Fibroblast of peridontal ligament (primary cell): ENCODE measurements around the gene PFKP.

Experiments used
- DNase-seq: peaks from one replicate; pipeline ENCODE4 v3.0.0-alpha.2; 2010; ENCODE audit errors: extremely low read depth

PFKP gene

DNA sequence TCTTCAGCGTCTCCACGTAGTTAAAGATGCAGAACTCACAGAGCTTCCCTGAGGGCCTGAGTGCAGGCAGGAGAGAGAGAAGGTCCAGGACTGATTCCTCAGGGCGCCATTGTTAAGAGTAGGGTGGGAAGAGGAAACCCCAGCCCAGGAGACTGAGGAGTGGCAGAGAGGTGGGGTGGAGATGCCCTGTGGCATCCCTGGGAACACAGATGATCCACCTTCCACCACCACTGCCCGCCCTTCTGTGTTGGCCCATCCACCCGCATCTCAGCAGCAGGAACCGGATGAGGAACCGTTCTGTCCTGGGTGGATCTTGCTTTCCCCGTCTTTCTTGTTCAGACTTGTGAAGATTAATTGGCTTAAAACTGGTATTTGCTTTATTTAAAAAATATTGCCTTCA lies 48.3 kb downstream of the PFKP start:
- DNase-seq = no peak

DNA sequence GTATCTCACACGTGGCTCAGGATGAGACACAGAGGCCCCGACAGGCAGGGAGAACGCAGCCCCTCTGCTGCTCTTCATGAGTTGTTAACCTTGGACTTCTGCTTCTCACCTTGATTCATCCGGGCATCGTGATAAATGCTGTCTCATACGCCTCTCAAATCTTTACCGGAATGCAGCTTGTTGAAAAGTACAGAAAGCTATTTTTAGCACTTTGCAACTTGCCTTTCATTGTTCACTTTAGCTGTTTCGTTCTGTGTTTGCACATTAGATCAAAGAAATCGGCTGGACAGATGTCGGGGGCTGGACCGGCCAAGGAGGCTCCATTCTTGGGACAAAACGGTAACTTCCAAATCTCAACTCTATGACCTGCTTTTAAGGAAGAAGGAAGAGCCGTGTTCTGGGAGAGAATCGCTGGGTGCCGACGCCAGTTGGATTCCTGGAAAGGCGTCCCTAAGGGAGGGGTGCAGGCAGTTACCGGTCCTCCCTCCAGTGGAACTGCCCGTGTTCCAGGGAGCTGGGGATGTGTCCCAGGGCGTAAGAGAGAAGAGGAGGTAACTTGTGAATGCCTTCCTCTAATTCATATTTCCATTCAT lies 49.3 kb downstream of the PFKP start:
- DNase-seq = no peak

DNA sequence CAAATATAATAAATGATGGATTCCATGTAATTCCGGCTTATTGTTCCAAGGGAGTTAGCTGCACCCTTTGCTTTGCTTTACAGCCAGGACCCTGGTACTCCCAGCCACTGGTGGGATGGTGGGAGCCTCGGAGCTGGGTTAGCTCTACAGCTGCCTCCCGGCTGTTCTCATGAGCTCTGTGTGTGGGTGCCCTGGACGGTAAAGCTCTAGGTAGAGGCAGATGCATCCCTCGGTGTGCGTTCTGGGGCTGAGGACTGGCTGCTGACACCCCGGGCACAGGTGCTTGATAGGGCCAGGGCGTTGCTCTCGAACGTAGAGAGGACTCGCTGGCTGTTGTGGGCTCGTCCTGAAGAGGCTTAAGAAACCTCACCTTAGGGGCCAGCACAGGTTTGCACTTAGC lies 50.1 kb downstream of the PFKP start:
- no peak for DNase-seq

DNA sequence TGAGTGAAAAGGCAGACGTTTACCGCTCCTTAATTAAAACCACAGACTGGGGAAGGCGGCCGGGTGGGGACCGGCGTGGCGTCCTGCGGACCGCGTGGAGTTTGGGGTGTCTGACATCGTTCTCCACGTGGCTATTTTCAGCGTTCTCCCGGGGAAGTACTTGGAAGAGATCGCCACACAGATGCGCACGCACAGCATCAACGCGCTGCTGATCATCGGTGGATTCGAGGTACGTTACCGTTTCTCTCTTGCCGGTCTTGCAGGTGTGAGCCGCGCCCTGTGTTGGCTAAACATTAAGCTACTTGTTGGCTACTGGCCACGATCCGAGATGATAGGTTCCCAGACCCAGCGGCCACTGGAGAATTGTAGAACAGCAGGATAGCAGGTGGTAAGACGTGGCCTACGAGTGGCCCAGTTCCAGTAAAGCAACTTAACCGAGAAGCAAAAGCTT lies 51.3 kb downstream of the PFKP start:
- DNase-seq = no peak

DNA sequence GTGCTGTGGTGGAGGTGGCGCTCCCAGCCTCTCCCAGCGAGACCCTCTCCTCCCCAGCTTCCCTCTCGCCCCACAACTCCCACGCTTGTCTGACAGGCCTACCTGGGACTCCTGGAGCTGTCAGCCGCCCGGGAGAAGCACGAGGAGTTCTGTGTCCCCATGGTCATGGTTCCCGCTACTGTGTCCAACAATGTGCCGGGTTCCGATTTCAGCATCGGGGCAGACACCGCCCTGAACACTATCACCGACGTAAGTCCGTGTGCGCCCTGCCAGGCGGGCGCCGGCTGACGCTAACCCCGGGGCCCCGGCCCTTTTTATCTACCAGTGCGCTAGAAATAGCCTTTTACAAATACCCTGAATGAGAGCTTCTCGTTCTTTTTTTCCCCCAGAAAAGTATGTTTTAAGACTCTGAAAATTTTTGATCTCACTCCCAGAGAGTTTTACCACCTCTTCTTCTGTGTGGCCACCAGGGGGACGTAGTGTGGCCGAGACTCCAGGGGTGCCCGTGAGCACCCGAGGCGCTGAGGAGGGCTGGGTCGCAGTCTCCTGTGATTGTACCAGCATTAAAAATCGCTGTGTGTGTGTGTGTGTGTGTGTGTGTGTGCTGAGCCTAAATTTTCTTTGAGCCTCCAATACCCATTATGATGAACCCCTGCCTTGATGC lies 52.6 kb downstream of the PFKP start:
- peak; percentile 8 for DNase-seq

DNA sequence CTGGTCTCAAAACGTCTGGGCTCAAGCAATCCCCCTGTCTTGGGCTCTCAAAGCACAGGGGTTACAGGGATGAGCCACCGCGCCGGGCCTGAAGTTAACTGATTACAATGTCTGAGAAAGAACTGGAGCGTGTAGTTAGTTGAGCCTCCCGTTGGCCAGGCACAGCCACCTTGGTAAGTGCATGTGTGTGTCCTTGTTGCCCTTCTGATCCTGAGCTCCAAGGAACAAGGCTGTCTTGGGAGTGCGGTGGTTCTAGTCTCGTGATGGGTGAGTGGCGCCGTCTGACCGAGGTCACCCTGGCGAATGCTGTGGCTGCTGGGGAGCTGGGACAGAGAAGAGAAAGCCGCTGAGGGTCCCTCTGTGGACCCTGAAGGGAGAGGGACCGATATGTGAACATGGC lies 54.7 kb downstream of the PFKP start:
- DNase-seq = no peak

DNA sequence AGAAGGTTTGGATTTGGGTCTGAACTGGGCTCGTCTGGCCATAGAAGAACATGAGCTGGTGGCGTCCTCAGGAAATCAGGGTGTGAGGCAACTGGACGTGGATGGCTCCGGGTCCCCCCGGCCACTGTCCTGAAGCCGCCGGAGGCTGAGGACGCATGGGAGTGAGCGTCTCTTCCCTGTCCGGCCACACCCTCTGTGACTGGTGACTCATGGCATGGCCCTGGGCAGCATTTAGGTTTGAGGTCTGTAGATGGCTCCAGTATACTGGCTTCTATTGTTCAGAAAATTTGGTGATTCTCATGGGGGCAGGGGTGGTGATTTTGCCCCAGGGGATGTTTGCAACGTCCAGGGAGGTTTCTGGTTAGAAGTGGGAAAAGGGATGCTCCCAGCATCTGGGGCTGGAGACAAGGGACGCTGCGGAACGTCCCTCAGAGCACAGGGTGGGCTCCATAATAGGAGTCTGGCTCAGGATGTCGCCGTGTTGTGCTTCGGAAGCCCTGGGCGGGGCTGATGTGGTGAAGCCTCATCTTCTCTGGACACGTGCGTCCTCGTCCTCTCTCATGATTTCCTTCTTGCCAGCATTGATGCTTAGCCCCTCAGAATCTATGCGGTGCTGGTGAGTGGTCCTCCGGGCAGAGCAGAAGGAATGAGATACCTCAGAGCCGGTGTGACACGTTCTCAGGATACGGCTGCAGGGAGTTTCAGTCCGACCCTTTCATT lies 55.3 kb downstream of the PFKP start:
- no peak for DNase-seq

DNA sequence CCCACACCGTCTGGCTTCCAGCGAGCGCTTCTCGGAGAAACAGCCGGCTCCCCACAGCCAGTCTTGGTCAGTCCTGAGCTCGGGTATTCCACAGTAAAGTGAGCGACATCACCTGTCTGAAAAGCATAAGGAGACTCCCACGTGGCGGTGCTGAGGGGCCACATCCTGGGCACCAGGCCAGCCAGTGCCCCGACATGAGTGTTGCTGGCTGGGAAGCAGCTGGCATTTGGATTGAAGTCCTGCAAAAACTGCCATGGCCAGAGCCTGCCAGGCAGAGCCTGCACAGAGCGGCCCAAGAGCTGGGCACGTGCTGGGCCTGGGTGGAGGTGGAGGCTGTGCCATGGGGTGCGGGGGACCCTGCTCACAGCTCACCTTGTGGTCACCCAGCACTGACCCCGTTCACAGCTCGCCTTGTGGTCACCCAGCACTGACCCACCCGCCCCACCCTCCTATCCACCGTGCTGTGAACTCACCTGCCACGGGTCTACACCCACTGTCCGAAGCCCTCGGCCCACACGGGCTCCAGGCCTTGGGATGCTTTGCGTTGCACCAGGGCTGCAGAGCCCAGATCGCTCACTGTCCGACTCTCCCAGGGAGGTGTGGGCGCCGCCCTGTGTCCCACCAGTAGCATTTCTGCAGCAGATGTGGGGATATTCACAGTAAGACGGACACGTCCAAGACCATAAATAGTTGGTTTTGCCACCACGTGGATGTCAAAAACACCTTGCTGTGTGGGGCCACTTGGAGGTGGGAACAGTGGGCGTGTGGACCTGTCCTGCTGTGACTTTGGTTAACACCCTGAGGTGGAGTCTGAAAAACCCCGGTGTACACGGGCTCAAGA lies 56.4 kb downstream of the PFKP start:
- no peak for DNase-seq

DNA sequence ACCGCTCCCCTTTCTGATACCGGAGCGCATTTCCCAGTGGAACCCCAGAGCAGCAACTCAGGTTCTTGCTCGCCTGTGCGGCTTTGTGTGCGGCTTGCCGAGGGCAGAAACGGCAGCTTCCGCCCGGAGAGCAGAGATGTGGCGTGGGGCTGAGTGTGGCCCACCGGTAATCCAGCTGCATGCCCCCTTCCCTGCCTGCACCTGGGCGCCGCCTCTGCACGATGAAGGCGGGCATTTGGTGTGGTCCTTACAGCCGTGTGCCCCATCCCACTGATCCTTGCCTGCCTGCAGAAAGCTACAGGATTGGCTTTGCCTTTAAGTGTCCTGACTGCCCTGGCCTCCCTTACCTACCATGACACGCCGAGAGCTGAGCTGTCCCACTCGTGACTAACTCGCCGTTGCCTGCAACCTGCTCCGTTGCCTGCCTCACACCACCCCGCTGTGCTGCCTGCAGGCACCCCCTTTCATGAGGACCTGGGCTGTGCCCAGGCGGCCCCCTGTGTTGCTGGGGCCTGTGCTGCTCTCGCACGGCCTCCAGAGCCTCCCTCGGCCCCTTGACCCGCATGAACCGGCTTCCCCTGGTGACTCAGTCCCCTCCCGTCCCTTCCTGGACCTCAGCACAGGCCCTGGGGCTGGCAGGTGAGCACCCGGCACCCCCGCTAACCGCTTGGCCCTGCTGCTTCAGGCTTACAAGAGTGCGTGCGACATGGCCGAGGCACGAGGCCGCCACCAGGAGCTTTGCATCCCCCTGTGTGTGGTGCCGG lies 57.2 kb downstream of the PFKP start:
- DNase-seq = no peak

DNA sequence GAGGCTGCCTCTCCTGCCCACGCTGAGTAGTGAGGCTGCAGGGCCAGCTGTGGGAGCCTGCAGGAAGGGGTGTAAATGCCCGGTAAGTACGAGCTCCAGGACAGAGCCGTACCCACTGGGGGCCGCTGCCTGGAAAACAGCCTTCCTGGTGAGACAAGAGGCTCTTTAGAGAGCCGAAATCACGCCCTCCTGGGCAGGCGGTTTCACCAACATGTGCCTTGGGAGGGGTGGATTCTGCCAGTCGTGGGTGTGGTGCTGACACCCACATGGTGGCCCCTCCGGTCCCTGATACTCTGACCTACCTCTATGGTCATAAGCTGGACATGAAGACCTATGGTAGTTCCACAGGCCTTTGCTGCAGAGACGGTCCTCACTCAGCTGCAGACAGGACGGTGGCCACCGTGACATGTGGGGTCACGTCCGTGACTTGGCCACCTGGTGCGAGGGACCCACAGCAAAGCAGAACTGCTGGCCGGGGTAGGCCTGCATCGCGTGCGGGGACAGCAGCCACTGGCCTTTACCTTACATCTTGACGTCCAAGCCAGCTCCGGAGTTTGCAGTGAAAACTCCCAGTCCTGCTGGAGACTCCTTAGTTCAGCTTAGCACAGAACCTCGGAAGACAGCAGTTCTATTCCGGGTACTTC lies 58.3 kb downstream of the PFKP start:
- no peak for DNase-seq

DNA sequence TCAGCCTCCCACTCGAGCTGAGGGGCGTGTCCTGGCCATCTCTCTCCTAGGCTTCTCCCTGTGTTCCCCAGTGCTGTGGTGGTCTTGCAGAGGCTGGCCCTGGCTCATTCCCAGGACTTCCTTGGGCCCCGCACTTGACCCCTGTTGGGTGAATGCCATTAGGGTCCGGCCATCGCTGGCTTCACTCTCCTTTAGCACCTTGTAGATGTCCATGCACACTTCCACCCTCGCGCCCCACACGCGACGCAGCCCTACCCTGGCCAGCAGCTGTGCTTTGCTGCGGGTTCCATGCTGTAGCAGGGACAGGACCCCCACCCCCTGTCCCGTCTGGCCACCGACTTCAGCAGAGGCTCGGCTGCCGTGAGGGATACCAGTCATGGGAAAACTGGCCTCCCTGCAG lies 58.9 kb downstream of the PFKP start:
- no peak for DNase-seq

DNA sequence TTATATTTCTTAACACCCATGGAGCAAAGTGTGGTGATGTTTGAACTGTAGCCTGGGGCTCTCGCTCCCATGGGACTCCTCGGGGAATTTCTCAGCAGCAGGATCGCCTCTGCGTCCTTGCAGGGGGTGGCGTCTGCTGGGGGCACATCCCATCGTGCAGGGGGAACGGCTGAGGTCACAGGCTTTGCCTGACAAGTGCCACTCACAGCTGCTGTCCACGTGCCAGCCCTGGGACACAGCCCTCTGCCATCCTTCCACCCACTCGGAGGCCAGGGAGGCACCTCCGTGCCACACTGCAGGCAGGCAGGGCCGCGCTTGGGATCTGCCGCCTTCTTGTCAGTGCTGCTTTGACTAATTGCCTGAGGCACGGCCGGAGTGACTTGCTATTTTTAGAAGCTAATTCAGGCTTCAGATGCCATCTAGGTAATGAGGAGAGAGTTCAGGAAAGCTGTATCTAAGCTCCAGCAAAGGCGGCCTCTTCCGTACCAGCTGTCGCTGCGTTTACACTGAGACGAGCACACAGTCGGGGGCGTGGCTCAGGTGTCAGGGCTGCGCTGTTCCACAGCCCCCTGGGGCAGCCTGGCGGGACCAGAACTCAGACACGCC lies 59.5 kb downstream of the PFKP start:
- DNase-seq = no peak

DNA sequence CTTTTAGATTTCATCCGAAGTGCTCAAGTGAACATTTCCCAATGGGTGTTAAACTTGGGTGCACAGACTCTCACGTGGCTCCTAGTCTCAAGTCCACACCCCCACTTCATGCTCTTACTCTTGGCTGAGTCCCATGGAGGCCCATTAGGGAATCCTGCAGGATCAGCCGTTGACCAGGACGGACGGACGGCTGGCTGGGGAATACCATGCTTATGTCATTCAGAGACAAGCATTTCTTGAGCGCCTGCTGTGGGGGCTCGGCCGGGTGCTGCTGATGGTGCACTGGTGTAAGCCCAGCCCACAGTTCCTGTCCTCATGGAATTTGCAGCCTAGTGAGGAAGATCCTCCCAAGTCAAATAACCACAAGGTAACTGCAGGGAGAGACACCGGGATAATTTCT lies 60.6 kb downstream of the PFKP start:
- DNase-seq = no peak

DNA sequence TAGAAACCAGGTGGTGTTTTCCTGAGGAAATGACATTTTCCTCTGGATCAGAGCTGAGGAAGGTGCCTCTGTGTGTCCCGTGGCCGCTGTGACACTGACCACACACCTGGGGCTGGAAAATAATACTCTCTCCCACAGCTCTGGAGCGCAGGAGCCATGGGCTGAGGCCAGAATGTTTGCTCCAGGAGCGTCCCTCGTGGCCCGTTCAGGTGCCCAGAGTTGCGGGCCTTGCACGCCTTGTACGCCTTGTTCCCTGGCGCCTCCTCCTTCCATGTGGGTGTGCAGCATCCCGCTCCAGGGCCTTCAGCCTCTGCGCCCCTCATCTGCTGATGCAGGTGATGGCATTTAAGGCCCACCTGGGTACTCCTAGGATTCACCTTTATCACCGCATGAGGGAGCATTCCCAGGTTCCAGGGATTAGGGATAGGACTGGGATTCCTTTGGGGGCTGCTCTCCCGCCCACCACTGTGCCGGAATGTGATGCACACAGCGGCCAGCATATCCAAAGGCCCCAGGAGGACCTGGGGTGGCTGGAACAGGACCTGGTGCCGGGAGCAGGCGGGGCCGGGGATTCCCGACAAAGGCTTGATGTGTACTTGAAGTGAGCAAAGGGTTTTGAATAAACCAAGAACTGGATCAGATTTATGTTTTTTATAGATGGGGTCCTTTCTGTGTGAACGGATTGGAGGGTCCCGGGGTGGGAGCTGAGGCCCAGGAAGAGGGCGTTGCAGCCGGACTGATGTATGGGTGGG lies 61.2 kb downstream of the PFKP start:
- no peak for DNase-seq

DNA sequence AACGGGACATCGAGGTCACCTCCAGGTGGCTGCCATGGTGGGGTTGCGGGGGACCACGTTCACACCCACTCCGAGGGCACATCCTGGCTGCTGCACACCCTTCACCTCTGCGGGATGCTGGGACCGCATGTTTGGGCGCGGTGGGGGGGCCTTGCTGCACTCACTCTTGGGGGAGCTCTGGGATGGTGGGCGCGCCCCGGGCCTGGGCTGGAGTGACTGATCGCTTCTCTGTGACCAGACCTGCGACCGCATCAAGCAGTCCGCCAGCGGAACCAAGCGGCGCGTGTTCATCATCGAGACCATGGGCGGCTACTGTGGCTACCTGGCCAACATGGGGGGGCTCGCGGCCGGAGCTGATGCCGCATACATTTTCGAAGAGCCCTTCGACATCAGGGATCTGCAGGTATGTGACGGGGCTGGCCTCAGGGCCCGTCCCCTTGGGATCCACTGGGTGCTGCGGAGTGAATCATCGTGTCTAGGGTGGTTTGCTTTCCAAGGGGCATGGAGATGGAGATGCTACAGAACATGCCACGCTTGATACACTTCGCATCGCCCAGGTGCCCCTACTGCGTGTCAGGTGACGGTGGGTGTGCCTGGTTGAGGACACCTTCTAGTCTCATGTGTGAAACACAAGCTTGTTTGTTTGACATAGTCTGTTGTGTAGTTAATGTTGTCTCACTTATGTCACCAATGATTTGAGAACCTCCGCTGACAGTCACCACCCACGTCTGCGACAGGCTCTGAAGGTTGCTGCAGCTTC lies 62.4 kb downstream of the PFKP start:
- no peak for DNase-seq

DNA sequence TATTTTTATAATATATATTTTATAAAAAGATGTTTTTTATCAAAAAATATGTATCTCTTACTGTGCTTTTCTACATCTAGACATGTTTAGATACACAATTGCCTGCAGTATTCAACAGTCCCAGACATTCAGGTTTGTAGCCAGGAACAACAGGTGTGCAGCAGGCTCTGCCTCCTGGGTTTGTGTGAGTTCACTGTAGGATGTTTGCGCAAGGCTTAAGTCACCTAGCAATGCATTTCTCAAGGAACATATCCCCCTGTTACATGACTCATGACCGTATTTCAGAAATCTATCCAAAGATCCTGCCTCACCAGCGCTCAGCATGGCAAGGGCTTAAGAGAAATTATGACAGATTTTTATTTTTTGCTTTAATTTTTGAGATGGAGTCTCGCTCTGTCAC lies 63.8 kb downstream of the PFKP start:
- DNase-seq = no peak

DNA sequence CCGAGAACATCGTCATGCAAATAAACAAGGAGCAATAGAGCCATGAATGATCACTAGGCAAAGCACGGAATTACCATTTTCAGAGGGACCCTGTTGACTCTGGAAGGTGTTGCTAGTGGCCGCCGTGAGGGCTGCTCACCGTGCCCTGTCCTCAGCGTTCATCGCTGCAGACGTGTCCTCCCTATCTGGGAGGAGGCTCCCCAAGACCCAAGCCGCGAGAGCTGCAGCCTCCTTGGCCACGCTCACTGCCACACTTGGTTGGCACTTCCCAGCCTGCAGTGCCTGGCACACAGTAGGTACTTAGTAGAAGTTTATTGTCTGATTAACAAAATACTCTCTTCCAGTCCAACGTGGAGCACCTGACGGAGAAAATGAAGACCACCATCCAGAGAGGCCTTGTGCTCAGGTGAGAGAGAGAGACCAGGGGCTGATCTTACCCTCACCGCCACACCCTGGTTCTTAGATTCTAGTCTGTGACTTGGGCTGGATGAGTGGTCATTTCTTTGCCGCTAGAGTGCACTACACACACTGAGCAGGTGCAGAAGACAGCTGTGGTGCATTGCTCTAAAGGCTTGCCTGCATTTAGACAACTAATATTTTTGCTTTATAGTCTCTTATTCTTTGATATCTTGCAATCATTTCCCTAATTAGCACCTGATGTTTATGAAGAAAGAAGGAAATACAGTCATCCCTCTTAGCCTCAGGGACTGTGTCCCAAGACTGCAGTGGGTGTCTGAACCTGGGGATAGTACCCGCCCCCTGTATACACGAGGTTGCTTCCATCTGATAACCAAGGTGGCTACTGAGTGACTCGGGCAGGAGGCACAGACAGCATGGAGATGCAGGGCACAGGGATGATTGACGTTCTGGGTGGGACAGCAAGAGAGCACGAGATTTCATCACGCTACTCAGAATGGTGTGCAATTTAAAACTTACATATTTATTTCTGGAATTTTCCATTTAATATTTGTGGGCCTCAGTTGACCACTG lies 65.0 kb downstream of the PFKP start:
- no peak for DNase-seq

DNA sequence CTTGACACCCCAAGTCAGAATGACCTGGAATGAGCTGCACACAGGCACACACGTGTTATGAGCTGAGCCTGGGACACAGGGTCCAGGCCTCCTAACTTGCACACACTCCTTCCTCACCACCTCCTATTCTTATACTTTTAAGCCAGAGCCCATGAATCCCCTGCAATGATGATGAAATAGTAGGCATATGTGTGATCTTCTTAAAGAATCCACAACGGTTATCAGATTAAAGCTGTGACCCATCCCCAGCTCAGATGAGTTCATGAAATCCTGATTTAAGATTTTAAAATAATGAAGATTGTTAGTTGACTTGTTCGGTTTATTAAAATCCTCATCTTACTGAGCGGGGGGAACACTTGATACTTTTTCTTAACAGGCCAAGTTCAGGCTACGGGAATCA lies 66.6 kb downstream of the PFKP start:
- DNase-seq = no peak
